ENCODE results near the gene CTSZ. TPM values are rescaled to one million over a fixed set of nuclear protein-coding genes. Genes with fewer than 3 reads are reported as not detected.

The CTSZ gene
- total and polyA plus RNA-seq, 2 of the 4 experiments (the other 2 are of a cell fraction) = 46.1 to 88.5 TPM

GRCh38 chr20:59015812-59016711, 9.0 kb upstream of the CTSZ start:
- H4K8ac ChIP-seq (ENCODE audit: low read depth in 2 of 2, low read length in 2 of 2) = no peak overlapping the region
- H3K9me1 ChIP-seq (ENCODE audit: insufficient read depth, low read length) = peaks cover 15% of the 10 kb centered on the region
- no peak overlapping the region for H2BK120ac ChIP-seq (ENCODE audit: low read depth, low read length)
- H3K14ac ChIP-seq (replicated peaks; ENCODE audit: low read depth, low read length) = no peak overlapping the region
- no peak overlapping the region for H2BK5ac ChIP-seq (ENCODE audit: low read depth, low read length, poor library complexity, severe bottlenecking)
- H3K27me3 ChIP-seq (ENCODE audit: control insufficient read depth, insufficient read depth, low read length) = no peaks in the 10 kb centered on the region
- in situ Hi-C loops (cut with MboI; ENCODE audit: low sequenced_read_pairs) (no loop called here), dilution Hi-C loops (cut with HindIII; ENCODE audit: low sequenced_read_pairs, unreplicated experiment) (no loop called here), intact Hi-C loops (cut with micrococcal nuclease) (no loop called here)
- H3K4me3 ChIP-seq (ENCODE audit: insufficient read depth, low read depth, low read length) = no peak overlapping the region
- peaks cover 6% of the 10 kb centered on the region; the same call in 1 of the 2 replicates for H4K20me1 ChIP-seq (ENCODE audit: insufficient read depth, low read length)
- no peak overlapping the region for H4K91ac ChIP-seq (ENCODE audit: insufficient read depth, low read depth, low read length)
- 0 out of 2 replicates have a peak overlapping the region, but pooled peaks have one; percentile 48 for H3K23ac ChIP-seq (ENCODE audit: low read depth, low read length)
- no peak overlapping the region for H3K18ac ChIP-seq (ENCODE audit: low read depth, low read length)
- TF ChIP-seq USF2 (IDR thresholded peaks at IDR 0.05; ENCODE audit: low read depth, low read length) (no peak), POLR2A (IDR thresholded peaks at IDR 0.05; ENCODE audit: low read depth, low read length) (no peak), BHLHE40 (IDR thresholded peaks at IDR 0.05; ENCODE audit: low read depth, low read length) (no peak), FOS (IDR thresholded peaks at IDR 0.05; ENCODE audit: low read depth, low read length) (no peak), CEBPB (IDR thresholded peaks at IDR 0.05; ENCODE audit: low read depth, low read length) (no peak), CTCF (conservative IDR thresholded peaks at IDR 0.05; ENCODE audit: low read depth, low read length) (no peak), RAD21 (IDR thresholded peaks at IDR 0.05; ENCODE audit: low read length) (no peak), MXI1 (IDR thresholded peaks at IDR 0.05; ENCODE audit: borderline replicate concordance, low read depth, low read length) (no peak), RFX5 (IDR thresholded peaks at IDR 0.05; ENCODE audit: low read depth, low read length) (no peak), SMC3 (IDR thresholded peaks at IDR 0.05; ENCODE audit: low read depth, low read length) (no peak)
- H3K27ac ChIP-seq (ENCODE audit: insufficient read depth, low read length) = no peak overlapping the region
- POLR2A ChIA-PET (ENCODE audit: unreplicated experiment) = no interaction called here
- H2AFZ ChIP-seq (replicated peaks; ENCODE audit: low read length, poor library complexity) = peak overlapping the region; percentile 61
- H3K9ac ChIP-seq (ENCODE audit: low read depth, low read length) = no peak overlapping the region
- DNase-seq (no peak), ATAC-seq (ENCODE audit: low read depth) (no peak)
- H3K4me2 ChIP-seq (ENCODE audit: low read depth, low read length) = no peak overlapping the region
- H2AK5ac ChIP-seq (ENCODE audit: low read depth, low read length) = no peak overlapping the region
- H3K79me1 ChIP-seq (ENCODE audit: low read depth in 1 of 2, low read length in 2 of 2) = peaks cover 0 to 10% of the 10 kb centered on the region in 2 experiments; a peak in 2 of 4 replicates
- CTCF ChIA-PET = no interaction called here
- no peaks in the 10 kb centered on the region for H3K9me3 ChIP-seq (ENCODE audit: control insufficient read depth, insufficient read depth, low read length)
- no peak overlapping the region for H3K56ac ChIP-seq (ENCODE audit: extremely low read depth, insufficient read depth, low read length)
- 70% methylated on average over 6 of the region's 16 CpGs; no CpG with 5 or more reads in 1 of the 2 experiments for WGBS, 2 experiments (ENCODE audit: extremely low coverage in 2 of 2, insufficient read length in 1 of 2)
- BruUV-seq (replicated peaks) = no TSS peak
- H2BK15ac ChIP-seq (ENCODE audit: low read depth, low read length) = no peak overlapping the region
- no peak overlapping the region for H2AK9ac ChIP-seq (replicated peaks; ENCODE audit: low read depth, low read length, poor library complexity)
- peak overlapping the region; percentile 21; the same call in 1 of the 2 replicates for H3K4ac ChIP-seq (ENCODE audit: low read depth, low read length)
- H3K4me1 ChIP-seq (ENCODE audit: control insufficient read depth, insufficient read depth, low read length) = peaks cover 17% of the 10 kb centered on the region
- no peak overlapping the region for H4K5ac ChIP-seq (ENCODE audit: low read depth, low read length)
- no peaks in the 10 kb centered on the region for H3K36me3 ChIP-seq (ENCODE audit: control insufficient read depth, insufficient read depth, low read length)
- no peak overlapping the region for H2BK20ac ChIP-seq (ENCODE audit: low read depth, low read length)

Measured in IMR-90 (cell line).